ENCODE data around the gene STAP1. TPM values are rescaled to one million over a fixed set of nuclear protein-coding genes. Genes with fewer than 3 reads are reported as not detected.
"Not testable (repeated sequence)": the region's sequence is repeated elsewhere in the genome, so short reads cannot be mapped to it uniquely, and the experiment has no call there.

Gene STAP1
- total RNA-seq, 2 donors from 2014 or later, result 9.6 to 22.0 TPM

DNA sequence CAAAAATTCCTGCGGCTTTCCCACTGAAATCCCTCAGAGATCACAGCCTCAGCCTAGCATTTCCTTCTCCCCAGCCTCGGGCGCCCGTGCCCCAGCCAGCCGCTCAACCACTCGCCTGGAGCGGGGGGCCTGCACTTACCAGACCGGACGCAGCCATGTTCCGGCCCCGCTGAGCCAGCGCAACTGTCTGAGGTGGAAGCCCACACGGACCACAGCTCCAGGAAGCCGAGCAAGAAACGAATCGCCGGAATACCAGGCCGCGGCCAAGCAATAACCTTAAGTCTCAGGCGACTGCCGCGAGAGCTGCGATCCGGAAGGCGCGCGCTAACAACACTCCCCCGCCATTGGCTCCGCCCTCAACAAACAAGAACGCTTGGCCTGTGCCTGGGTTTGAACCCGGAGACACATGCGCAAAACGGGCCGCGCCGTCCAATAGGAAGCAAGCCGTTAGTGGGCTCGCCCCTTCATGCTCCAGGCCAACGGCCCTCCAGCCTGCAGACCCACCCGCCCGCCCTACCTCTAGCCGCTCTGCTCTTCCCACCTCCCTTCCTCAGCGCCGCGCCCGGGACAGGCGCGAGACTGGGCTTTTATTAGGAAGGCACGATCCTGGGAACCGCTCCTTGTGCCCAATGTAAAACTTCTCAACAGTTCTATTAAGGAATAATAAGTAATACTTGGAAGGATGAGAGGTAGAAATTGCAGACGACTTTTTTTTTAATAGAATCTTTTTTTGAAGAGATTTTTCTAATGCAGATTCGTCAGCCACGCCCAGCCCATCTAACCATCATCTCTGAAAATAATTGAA, 13.1 kb upstream of the STAP1 start, which contains the start of gene CENPC:
CENPC (minus strand) TSS at position 305 of the 805 bp plus-strand sequence; CDS start at position 157, 148 bp downstream.
- H3K4me1 Mint-ChIP-seq (ENCODE audit: low read depth), result peaks cover 43% of the 10 kb centered on the region

DNA sequence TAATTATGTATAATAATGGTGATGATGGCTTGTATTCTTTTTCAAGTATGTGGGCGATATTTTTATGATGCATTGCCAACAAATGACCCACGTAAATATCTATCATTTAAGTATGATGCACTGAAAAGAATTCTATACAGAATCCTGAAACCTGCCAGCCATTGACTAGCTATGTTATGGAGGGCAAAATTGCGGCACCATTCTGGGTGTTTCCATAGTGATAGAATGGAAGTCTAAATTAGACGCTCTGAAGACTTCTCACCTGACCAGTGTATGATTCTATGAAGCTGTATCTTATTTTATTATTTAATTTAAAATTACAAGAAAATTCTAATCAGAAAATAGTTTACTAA, 12.5 kb upstream of the STAP1 start:
- Mint-ChIP-seq H3K27me3 (ENCODE audit: low read depth) (no peaks in the 10 kb centered on the region), H3K4me3 (peak overlapping the region; percentile 97 to 99), H3K36me3 (ENCODE audit: insufficient read depth in 2 of 2) (peaks cover 15 to 19% of the 10 kb centered on the region in 2 donors), H3K27ac (no peak overlapping the region), H3K4me1 (ENCODE audit: low read depth) (peaks cover 47% of the 10 kb centered on the region), H3K9me3 (no peaks in the 10 kb centered on the region)
- ATAC-seq (replicated peaks in 1 of 2), result no peak
- no peak for DNase-seq

More for the DNA sequence above, 13.1 kb upstream of the STAP1 start, which contains the start of gene CENPC:
- H3K4me3 Mint-ChIP-seq, result peak within 1 kb of the TSS; percentile 97 to 99
- ATAC-seq (replicated peaks in 1 of 2) (peak; percentile 97), DNase-seq (peak; percentile 92 to 94)
- peaks cover 15 to 19% of the 10 kb centered on the region in 2 donors for H3K36me3 Mint-ChIP-seq (ENCODE audit: insufficient read depth in 2 of 2)
- no peaks in the 10 kb centered on the region for H3K27me3 Mint-ChIP-seq (ENCODE audit: low read depth)
- H3K27ac Mint-ChIP-seq, result peak within 1 kb of the TSS; percentile 99
- H3K9me3 Mint-ChIP-seq, result no peaks in the 10 kb centered on the region

DNA sequence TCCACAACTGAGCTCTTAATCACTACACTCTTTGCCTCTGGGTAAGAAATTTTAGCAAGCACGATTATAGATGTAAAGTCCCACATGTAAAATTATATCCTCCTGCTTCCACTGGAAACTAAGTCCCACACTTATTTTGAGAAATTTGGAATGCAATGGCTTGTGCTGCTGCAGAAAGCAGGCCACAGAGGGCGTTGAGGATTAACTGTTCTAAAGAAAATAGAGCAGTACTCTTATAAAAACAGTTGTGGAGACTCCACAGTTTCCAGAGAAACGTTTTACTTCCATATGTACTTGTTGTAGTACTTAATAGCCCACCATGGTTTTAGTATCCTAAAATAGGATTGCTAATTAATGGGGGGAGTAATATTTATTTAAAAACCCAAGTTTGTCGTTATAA, 11.6 kb upstream of the STAP1 start:
- H3K9me3 Mint-ChIP-seq, result no peaks in the 10 kb centered on the region

GRCh38 chr4:67549123-67549522, 9.4 kb upstream of the STAP1 start:
- Mint-ChIP-seq H3K27ac (no peak overlapping the region), H3K9me3 (no peaks in the 10 kb centered on the region), H3K27me3 (ENCODE audit: low read depth) (no peaks in the 10 kb centered on the region), H3K4me1 (ENCODE audit: low read depth) (peaks cover 29% of the 10 kb centered on the region), H3K36me3 (ENCODE audit: insufficient read depth in 2 of 2) (peaks cover 6 to 9% of the 10 kb centered on the region in 2 donors), H3K4me3 (no peak overlapping the region)
- DNase-seq (no peak), ATAC-seq (replicated peaks in 1 of 2) (no peak)

More for the DNA sequence above, 11.6 kb upstream of the STAP1 start:
- H3K27ac Mint-ChIP-seq, result no peak overlapping the region
- no peak for DNase-seq
- H3K4me3 Mint-ChIP-seq, result peak overlapping the region in 1 of 2 donors; percentile 66
- peaks cover 44% of the 10 kb centered on the region for H3K4me1 Mint-ChIP-seq (ENCODE audit: low read depth)
- peaks cover 11 to 15% of the 10 kb centered on the region in 2 donors for H3K36me3 Mint-ChIP-seq (ENCODE audit: insufficient read depth in 2 of 2)
- H3K27me3 Mint-ChIP-seq (ENCODE audit: low read depth), result no peaks in the 10 kb centered on the region
- no peak for ATAC-seq (replicated peaks in 1 of 2)

- H3K4me3 Mint-ChIP-seq, result no peak overlapping the region
- peaks cover 28% of the 10 kb centered on the region for H3K4me1 Mint-ChIP-seq (ENCODE audit: low read depth)
- no peaks in the 10 kb centered on the region for H3K27me3 Mint-ChIP-seq (ENCODE audit: low read depth)
- ATAC-seq (replicated peaks in 1 of 2) (no peak), DNase-seq (no peak)
- no peaks in the 10 kb centered on the region for H3K9me3 Mint-ChIP-seq
- H3K27ac Mint-ChIP-seq, result no peak overlapping the region
- H3K36me3 Mint-ChIP-seq (ENCODE audit: insufficient read depth in 2 of 2), result peaks cover 0 to under 1% of the 10 kb centered on the region in 2 donors
Measured at GRCh38 chr4:67550451-67550850, 8.1 kb upstream of the STAP1 start.

GRCh38 chr4:67550857-67551256, 7.7 kb upstream of the STAP1 start:
- no peaks in the 10 kb centered on the region for H3K36me3 Mint-ChIP-seq (ENCODE audit: insufficient read depth in 2 of 2)
- no peak for ATAC-seq (replicated peaks in 1 of 2)
- no peaks in the 10 kb centered on the region for H3K27me3 Mint-ChIP-seq (ENCODE audit: low read depth)
- no peak for DNase-seq
- H3K27ac Mint-ChIP-seq, result no peak overlapping the region
- no peaks in the 10 kb centered on the region for H3K9me3 Mint-ChIP-seq
- no peak overlapping the region for H3K4me3 Mint-ChIP-seq
- H3K4me1 Mint-ChIP-seq (ENCODE audit: low read depth), result peaks cover 28% of the 10 kb centered on the region

DNA sequence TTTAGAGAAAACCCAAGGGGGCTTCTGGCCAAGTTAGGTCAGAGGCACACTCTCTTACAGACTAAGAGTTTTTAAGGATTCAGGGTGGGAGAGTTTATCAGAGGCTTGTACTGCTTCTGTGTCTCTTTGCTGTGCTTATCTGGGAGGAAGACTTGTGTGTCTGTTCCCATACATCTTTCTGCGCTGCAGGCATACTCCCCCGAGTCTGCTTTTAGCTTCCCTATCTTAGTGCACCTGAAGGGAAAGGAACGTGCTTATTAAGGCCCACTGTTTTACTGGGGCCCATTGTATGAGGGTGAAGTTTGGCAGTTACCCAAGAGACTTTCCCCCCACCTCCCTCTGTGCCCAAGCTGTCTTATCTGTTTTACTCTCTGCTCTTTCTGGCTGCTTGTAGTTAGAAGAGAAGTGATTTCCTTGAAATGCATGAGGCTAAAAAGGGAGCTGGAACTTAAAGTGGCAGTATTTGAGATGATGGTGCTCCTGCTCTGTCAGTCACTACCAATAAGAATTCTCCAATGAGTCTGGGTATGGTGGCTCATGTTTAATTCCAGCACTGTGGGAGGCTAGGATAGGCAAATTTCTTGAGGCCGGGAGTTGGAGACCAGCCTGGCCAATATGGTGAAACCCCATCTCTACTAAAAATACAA, 6.3 kb upstream of the STAP1 start:
- not testable (repeated sequence) for ATAC-seq (replicated peaks in 1 of 2); DNase-seq; H3K27ac Mint-ChIP-seq; H3K9me3 Mint-ChIP-seq; H3K27me3 Mint-ChIP-seq (ENCODE audit: low read depth); H3K36me3 Mint-ChIP-seq (ENCODE audit: insufficient read depth in 2 of 2)
- Mint-ChIP-seq H3K4me3 (peak overlapping the region in 1 of 2 donors; percentile 7), H3K4me1 (ENCODE audit: low read depth) (peaks cover 28% of the 10 kb centered on the region)

GRCh38 chr4:67554096-67554495, 4.4 kb upstream of the STAP1 start:
- H3K27me3 Mint-ChIP-seq (ENCODE audit: low read depth), result no peaks in the 10 kb centered on the region
- ATAC-seq (replicated peaks in 1 of 2) (no peak), DNase-seq (no peak)
- H3K36me3 Mint-ChIP-seq (ENCODE audit: insufficient read depth in 2 of 2), result no peaks in the 10 kb centered on the region
- H3K9me3 Mint-ChIP-seq, result no peaks in the 10 kb centered on the region
- peaks cover 38% of the 10 kb centered on the region for H3K4me1 Mint-ChIP-seq (ENCODE audit: low read depth)
- no peak overlapping the region for H3K27ac Mint-ChIP-seq
- no peak overlapping the region for H3K4me3 Mint-ChIP-seq

DNA sequence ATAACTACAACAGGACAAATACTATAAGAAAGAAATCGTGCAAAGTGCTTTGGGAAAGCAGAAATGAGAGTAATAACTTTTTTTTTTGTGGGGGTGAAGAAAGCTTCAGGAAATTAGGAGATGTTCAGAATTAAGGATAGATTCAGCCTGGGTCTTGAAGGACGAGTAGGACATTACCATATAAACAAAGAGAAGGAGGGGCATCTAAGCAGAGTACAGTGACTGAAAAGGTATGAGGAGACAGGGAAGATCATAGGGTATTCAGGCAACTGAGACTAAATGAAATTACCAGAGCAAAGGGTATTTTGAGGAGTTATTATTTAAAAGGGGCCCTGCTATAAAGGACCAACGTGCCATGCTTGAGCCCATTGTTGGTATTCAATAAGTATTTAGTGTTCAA, 3.1 kb upstream of the STAP1 start:
- H3K27me3 Mint-ChIP-seq (ENCODE audit: low read depth), result no peaks in the 10 kb centered on the region

GRCh38 chr4:67556436-67556835, 2.1 kb upstream of the STAP1 start:
- H3K4me1 Mint-ChIP-seq (ENCODE audit: low read depth), result peaks cover 47% of the 10 kb centered on the region
- no peak for ATAC-seq (replicated peaks in 1 of 2)
- no peaks in the 10 kb centered on the region for H3K9me3 Mint-ChIP-seq
- no peak overlapping the region for H3K27ac Mint-ChIP-seq
- no peak for DNase-seq
- H3K27me3 Mint-ChIP-seq (ENCODE audit: low read depth), result no peaks in the 10 kb centered on the region
- no peaks in the 10 kb centered on the region for H3K36me3 Mint-ChIP-seq (ENCODE audit: insufficient read depth in 2 of 2)
- no peak overlapping the region for H3K4me3 Mint-ChIP-seq

More for the DNA sequence above, 3.1 kb upstream of the STAP1 start:
- ATAC-seq (replicated peaks in 1 of 2), result no peak
- H3K27ac Mint-ChIP-seq, result no peak overlapping the region
- H3K4me1 Mint-ChIP-seq (ENCODE audit: low read depth), result peaks cover 46% of the 10 kb centered on the region
- no peak overlapping the region for H3K4me3 Mint-ChIP-seq
- no peaks in the 10 kb centered on the region for H3K36me3 Mint-ChIP-seq (ENCODE audit: insufficient read depth in 2 of 2)
- H3K9me3 Mint-ChIP-seq, result no peaks in the 10 kb centered on the region
- no peak for DNase-seq

- H3K27ac Mint-ChIP-seq, result no peak overlapping the region
- DNase-seq, result no peak
- no peak overlapping the region for H3K4me3 Mint-ChIP-seq
- no peaks in the 10 kb centered on the region for H3K27me3 Mint-ChIP-seq (ENCODE audit: low read depth)
- no peaks in the 10 kb centered on the region for H3K9me3 Mint-ChIP-seq
- ATAC-seq (replicated peaks in 1 of 2), result no peak
- peaks cover 0 to 3% of the 10 kb centered on the region in 2 donors for H3K36me3 Mint-ChIP-seq (ENCODE audit: insufficient read depth in 2 of 2)
- peaks cover 48% of the 10 kb centered on the region for H3K4me1 Mint-ChIP-seq (ENCODE audit: low read depth)
Measured at GRCh38 chr4:67565284-67565683, 6.8 kb downstream of the STAP1 start.

DNA sequence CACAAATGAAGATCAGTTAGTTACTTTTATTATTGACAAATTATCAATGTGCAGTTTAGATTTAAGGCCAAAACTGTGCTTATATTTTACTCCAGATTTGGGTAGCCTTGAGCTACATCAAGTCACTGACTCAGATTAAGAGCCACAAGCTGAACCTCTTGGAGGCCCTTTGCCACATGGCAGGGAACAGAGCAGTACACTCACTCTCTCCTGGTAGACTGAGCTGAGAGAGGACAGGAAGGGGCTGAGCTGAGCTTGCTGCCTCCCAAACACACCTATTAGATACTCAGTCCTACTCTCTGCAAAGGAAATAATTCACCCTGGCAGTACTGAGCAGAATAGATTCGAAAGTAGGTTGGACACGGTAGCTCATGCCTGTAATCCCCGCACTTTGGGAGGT, 7.8 kb downstream of the STAP1 start:
- DNase-seq (peak in 1 of 2 donors; percentile 39), ATAC-seq (replicated peaks in 1 of 2) (peak; percentile 89 to 93)
- H3K27me3 Mint-ChIP-seq (ENCODE audit: low read depth), result no peaks in the 10 kb centered on the region
- H3K36me3 Mint-ChIP-seq (ENCODE audit: insufficient read depth in 2 of 2), result peaks cover 0 to 4% of the 10 kb centered on the region in 2 donors
- peaks cover 0 to 2% of the 10 kb centered on the region in 2 donors for H3K9me3 Mint-ChIP-seq
- H3K4me1 Mint-ChIP-seq (ENCODE audit: low read depth), result peaks cover 41% of the 10 kb centered on the region
- peak overlapping the region in 1 of 2 donors; percentile 11 for H3K4me3 Mint-ChIP-seq
- H3K27ac Mint-ChIP-seq, result no peak overlapping the region

DNA sequence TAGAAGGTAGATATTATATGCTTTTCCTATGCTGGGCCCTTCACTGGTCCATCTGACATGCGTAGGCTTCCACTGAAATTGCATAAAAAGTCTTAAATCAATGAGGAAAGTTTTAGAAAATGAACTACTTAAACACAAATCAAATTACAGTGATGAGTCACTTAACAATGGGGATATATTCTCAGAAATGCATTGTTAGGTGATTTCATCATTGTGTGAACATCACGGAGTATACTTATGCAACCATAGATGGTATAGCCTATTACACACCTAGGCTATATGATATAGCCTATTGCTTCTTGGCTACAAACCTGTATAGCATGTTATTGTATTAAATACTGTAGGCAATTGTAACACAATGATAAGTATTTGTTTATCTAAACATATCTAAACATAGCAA, 10.3 kb downstream of the STAP1 start:
- no peaks in the 10 kb centered on the region for H3K27me3 Mint-ChIP-seq (ENCODE audit: low read depth)
- peaks cover 0 to 4% of the 10 kb centered on the region in 2 donors for H3K36me3 Mint-ChIP-seq (ENCODE audit: insufficient read depth in 2 of 2)
- no peak overlapping the region for H3K4me3 Mint-ChIP-seq
- H3K4me1 Mint-ChIP-seq (ENCODE audit: low read depth), result peaks cover 45% of the 10 kb centered on the region
- peaks cover 0 to 2% of the 10 kb centered on the region in 2 donors for H3K9me3 Mint-ChIP-seq
- no peak overlapping the region for H3K27ac Mint-ChIP-seq
- DNase-seq, result no peak
- peak; percentile 50 to 73 for ATAC-seq (replicated peaks in 1 of 2)

Data from activated T-cell treated with anti-CD3 and anti-CD28 coated beads, Interleukin-2, amount 50 U/mL, for 72 hours (primary cell).